ENCODE measurements around the gene DBR1.

DBR1 gene, protein sequence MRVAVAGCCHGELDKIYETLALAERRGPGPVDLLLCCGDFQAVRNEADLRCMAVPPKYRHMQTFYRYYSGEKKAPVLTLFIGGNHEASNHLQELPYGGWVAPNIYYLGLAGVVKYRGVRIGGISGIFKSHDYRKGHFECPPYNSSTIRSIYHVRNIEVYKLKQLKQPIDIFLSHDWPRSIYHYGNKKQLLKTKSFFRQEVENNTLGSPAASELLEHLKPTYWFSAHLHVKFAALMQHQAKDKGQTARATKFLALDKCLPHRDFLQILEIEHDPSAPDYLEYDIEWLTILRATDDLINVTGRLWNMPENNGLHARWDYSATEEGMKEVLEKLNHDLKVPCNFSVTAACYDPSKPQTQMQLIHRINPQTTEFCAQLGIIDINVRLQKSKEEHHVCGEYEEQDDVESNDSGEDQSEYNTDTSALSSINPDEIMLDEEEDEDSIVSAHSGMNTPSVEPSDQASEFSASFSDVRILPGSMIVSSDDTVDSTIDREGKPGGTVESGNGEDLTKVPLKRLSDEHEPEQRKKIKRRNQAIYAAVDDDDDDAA

DNA sequence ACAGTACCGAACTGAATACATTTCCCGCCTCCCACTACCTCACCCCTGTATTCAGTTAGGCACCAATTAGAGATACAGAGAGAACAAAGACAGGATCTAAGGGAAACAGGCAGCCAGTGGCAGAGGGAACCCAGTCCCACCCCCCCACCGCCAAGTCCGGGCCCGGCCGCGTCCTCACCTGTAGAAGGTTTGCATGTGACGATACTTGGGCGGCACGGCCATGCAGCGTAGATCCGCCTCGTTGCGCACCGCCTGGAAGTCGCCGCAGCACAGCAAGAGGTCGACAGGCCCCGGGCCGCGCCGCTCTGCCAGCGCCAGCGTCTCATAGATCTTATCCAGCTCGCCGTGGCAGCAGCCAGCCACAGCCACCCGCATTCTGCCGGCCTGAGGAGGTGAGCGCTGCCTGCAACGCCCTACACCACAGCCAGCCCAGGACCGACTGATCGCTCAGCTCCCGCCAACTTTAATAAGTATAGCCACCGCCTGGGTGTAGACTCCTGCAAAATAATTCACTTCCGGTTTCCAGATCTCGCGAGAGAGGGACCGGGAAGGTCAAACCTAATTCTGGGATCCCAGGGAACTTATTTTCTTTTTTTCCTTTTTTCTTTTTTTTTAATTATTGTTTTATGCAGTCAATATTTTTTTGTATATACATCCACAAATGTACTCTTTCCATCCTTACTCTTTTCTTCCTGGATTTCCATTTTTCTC, at the start of gene DBR1:
DBR1 (minus strand) TSS at position 501 of the 711 bp plus-strand sequence; CDS start at position 375, 126 bp downstream.
- peak; percentile 80 to 81 for DNase-seq

GRCh38 chr3:138222942-138223287, 48.2 kb upstream of the DBR1 start:
- DNase-seq, result no peak

DNA sequence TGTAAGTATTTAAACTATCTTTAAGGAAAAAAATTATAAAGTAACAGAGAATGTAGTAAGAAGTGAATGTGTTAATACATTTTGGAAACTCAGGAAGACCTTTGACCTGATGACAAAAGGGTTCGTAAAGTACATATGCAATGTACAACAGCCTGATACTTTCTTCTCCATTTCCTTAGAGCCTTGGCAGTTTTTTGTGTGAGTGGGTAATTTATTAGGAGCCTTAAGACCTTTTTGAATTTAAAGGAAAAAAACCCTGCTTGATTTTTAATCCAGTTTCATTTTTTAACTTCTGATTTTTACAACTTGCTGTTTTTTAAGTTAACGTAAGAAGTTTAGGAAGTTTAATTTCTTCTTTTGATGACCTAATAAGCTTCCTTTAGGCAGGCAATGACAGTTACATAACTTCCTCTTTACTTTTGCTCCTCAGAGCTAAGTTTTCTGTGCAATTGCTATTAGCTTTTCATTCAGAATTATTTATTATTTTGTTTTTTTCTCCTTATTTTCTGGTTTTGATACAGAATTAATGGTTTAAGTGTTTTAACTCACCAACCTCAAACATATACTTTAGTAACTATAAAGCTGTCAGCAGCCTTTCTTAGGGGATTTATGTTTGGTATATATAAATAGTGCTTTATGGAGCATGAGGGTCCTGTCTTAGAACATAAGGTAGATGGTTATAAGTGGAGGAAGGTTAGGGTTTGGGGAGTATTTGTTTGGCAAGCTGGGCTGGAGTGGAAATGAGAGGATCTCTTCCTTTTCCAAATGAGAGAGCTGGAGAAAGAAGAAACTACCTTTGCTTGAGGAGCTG, 47.6 kb upstream of the DBR1 start:
- no peak for DNase-seq

DNA sequence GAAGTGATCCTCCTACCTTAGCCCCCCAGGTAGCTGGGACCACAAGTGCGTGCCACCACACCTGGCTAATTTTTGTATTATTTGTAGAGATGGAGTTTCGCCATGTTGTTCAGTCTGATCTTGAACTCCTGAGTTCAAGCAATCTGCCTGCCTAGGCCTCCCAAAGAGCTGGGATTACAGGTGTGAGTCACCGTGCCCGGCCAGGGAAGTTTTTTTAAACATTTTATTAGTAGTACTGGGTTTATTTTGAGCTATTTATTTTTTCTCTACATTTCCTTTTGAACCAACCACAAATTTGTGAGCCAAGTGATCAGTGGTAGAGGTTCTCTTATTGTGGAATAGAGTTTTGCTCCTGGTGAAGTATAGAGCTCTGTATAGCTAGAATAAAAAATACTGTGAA, 46.1 kb upstream of the DBR1 start:
- no peak for DNase-seq

- no peak for DNase-seq
These were observed 45.5 kb upstream of the DBR1 start for GRCh38 chr3:138220242-138220641.

DNA sequence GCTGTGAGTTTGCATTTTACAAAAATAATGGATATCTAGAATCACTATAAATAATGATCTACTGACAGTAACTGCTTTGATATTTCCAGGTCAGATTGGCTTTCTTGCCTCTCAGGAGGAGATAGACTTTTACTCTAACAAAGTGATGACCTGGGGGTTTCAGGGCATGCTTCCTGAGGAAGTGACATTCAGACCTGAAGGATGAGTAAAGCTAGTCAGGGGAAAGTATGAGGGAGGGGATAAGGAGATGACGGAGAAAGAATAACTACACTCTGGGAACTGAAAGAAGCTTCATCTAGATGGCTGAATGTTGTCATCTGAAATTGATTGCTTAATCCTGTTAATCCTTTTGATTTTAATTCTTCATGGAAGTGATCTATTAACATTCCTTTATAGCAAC, 44.5 kb upstream of the DBR1 start:
- no peak for DNase-seq

- DNase-seq, result no peak
These were observed 38.8 kb upstream of the DBR1 start for GRCh38 chr3:138213398-138214085.

DNA sequence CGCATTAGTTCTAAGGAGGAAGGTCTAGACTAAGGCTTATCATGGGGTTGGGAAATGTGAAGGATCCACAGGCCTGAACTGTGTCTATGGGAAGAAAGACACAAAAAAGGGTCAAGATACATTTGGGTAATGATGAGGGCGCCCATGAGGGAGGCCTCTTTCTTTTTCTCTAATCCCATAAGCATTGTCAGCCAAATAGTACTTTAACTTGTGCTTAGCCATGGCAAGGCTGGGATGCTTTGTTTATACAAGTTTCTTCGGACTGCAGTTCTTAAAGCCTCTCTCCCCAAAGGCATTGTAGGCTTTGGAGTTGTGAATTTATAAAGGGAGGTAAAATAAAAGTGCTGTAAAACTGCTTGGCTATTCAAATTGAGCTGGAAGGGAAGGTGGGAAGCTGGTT, 35.8 kb upstream of the DBR1 start:
- no peak for DNase-seq

DNA sequence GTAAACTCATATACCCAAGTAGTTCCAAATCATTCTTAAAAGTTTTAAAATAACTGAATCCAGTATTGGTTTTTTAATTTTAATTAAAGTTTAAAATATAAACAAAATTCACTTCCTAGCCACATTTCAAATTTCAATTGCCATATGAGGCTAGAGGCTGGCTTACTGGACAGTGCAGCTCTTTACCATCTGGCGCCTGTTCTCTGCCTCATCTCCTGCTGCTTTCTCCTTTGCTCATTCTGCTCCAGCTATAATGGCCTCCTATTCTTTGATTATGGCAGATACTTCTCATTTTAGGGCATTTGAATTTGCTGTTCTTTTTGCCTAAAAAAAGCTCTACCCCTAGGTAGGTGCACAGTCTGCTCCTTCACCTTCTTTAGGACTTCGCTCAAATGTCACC, 31.5 kb upstream of the DBR1 start:
- no peak for DNase-seq

DNA sequence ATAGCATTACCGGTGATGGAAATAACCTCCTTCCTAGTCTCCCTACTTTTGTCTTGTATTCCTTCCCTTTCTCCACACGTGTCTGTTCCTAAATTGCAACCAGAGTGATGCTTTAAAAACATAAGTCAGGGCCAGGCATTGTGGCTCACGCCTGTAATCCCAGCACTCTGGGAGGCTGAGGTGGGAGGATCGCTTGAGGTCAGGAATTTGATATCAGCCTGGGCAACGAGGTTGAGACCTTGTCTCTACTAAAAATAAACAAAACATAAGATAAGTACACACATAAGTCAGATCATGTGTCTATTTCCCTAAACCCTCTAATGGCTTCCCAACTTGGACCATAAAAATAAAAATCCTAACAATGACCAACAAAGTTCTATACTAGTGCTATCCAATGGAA, 30.8 kb upstream of the DBR1 start:
- no peak for DNase-seq

DNA sequence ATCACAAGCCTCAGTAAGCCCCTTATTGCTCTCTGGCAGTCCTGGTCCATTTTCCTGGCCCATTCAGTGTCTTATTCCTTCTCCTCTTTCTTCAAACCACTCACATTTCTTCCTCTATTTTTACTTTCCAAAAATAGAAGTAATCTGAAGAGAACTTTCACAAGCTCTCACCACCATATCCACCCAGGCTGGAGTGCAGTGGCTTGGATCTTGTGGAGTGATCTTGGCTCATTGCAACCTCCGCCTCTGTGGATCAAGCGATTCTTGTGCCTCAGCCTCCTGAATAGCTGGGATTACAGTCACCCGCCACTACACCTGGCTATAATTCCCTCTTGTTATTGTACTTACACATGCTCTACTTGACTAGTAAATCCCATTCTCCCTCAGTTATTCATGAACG, 29.2 kb upstream of the DBR1 start:
- no peak for DNase-seq

DNA sequence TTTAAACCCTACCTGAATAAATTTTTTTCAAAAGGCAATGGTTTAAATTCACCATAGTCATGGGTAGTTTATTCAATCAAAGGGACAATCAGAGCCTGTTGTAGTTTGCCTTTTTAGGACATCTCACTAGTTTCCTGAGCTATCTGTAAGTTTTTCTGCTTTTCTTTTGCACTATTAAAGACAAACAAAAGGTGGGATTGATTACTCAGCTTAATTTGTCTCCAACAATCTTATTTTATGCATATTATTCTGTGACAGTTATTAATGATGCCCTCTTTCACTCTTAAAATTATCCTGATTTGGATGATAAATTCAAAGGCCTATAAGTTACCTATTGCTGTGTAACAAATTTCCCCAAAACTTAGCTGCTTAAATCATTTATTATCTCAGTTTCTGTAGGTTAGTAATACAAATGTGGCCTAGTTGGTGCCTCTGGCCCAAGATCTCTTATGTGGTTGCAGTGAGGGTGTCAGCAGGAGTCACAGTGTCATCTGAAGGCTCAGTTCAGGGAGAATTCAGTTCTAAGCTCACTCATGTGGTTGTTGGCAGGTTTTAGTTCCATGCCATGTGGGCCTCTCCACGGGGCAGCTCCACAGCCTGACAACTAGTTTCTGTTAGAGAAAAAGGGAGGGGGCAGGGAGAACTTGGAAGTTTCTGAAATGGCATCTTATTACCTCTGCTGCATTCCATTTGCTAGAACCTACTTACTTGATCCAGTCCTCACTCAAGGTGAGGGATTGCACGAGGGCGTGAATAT, 28.4 kb upstream of the DBR1 start:
- DNase-seq, result no peak

DNA sequence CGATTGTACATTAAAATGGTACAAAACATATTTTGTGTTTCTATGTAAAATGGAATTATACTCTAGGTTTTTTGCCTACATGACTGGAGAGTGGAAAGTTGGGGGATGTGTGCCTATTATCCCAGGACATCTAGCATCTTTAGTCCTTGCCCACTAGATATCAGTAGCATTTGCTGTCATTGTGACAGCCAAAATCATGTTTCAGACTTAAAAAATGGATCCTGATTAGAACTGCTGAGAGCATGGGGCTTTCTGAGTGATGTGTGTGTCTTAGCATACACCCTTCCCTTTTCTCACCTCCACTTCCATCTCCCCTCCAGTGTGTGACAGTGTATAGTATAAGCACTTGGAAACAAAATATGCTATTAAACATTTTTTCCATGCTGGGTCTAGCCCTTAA, 25.7 kb upstream of the DBR1 start:
- DNase-seq, result no peak

DNA sequence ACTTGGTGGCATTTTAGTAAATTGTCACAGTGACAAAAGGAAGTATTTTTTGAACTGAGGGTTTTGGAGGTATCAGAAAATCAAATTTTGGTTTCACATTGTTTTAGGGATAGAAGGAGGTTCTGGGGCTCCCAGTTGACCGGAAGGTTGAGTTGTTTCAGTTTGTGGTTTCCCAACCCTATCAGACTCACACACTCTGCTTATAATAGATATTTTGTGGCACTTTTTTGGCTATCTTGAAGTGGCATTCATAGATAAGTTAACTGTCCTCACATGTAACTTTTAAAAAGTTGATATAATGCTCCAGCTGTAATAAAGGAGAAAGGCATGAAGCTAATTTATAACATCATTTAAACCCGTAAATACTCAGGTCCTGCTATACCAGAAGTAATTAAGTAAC, 25.1 kb upstream of the DBR1 start:
- no peak for DNase-seq

- DNase-seq, result no peak
These were observed 22.8 kb upstream of the DBR1 start for GRCh38 chr3:138197524-138197923.

DNA sequence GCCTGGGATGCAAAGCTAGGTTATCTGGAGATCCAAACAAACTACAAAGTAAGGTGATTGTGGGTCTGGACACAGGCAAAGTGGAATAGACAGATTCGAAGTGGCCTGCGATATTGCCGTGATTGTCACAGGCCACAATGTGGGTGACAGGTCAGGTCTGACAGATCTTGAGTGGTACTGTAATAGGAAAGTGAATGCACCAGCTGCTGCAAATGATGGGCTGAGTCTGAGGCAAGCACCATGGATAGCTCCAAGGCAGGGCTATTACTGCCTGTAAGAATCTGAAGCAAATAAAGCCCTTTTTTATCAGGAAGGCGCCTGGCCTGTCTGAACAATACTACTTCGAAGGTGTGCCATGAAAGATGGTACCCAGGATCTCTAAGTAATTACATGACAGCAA, 22.3 kb upstream of the DBR1 start:
- no peak for DNase-seq

DNA sequence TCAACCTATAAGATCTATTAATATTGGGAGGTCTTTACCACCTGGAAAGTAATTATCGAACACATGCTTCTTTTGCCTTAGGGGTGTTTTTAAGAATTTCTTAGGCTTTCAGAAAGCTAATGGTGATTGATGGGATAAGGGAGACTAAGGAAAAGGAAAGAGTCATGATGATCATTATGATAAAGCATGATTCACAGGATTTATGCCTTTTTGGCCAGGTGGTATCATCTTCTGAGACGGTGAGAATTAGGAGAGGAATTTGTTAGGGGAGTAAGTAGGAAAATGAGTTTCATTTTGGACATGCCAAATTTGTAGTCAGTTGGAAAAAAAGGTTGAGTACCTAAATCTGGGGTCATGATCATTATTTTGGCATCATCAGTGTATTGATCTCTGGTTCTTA, 21.3 kb upstream of the DBR1 start:
- DNase-seq, result no peak

DNA sequence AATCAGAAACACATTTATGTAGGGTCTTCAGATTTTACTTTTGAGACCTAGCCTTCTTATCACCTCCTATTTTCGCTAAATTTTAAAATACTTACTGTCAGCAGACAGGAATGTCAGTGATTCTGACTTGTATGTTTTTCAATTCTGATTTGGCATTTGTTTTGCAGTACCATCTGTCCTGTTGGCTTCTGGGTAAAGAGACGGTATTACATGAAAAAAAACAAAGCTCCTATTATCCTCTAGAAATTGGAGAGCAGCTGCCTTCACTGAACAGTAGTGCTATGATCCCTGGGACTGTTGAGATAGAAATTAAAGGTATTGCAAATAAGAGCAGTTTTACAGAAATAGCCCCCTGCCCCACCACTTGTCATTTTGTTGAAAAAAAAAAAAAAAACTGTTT, 20.8 kb upstream of the DBR1 start:
- no peak for DNase-seq

GRCh38 chr3:138188013-138188730, 13.5 kb upstream of the DBR1 start:
- no peak for DNase-seq

DNA sequence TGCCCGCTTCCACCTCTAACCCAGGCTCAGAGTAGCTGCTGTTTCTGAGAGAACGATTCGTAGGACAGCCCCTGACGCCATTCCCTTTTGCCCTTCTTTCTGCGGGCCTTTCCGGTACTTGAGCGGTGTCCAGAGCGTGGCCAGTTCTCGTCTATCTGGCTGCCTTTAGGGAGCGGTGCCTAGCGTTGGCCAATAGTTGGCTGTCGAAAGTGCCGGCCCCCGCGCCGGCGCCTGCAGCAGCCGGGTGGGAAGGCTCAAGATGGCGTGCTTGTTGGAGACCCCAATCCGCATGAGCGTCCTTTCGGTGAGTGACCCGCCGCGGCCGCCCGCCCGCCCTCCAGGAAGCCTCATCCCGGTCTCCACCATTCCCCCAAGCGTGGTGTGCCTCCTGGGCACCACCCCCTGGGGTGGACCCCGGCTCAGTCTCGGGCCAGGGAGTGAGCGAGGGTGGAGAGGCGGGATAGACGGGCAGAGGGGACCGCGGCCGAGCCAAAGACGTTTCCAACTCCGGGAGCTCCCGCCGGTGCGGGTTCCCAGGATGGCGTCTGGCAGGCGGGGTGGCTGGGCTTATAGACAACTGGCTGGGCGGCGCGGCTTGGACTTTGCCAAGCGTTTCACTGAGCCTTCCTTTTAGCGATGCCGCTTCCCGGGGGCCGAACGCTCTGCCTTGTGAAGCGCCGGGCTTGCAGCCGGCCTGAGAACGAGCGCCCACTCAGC, 12.7 kb upstream of the DBR1 start, which contains the start of gene ARMC8:
ARMC8 (plus strand) TSS at position 6 of the 717 bp plus-strand sequence; CDS start at position 260, 254 bp downstream.
- DNase-seq, result no peak
